MM.1S (cell line): ENCODE data around the gene SEMA3D.
A peak's percentile ranks its signal among the peaks of the same experiment; 100 is the strongest.

Source experiments
- DNase-seq: peaks from one replicate; pipeline ENCODE4 v3.0.0-alpha.2; 2015
- H2AFZ ChIP-seq: fragments of 300-600 bp; sonication (generic); 2 replicates; pipeline ENCODE4 v1.6.0; 2016; ENCODE audit warnings: antibody characterized with exemption, low read length
- H3F3A ChIP-seq: fragments of 300-600 bp; sonication (generic); 2 replicates; pipeline ENCODE4 v1.6.1; 2016; ENCODE audit warnings: mild to moderate bottlenecking, antibody characterized with exemption, low read length, moderate library complexity, mixed read lengths; ENCODE audit not compliant: insufficient read depth
- H3K27ac ChIP-seq: fragments of 300-600 bp; sonication (generic); 2 replicates; pipeline ENCODE4 v1.5.1; 2016; ENCODE audit warnings: mild to moderate bottlenecking, low read length
- H3K27me3 ChIP-seq: fragments of 300-600 bp; sonication (generic); replicated peaks from 2 replicates; pipeline ENCODE4 v1.6.0; 2016; ENCODE audit warnings: low read length; ENCODE audit not compliant: insufficient read depth
- H3K36me3 ChIP-seq: fragments of 300-600 bp; sonication (generic); replicated peaks from 2 replicates; pipeline ENCODE4 v1.6.1; 2016; ENCODE audit warnings: mild to moderate bottlenecking, low read length, mixed read lengths; ENCODE audit not compliant: insufficient read depth
- H3K4me1 ChIP-seq: fragments of 300-600 bp; sonication (generic); 2 replicates; pipeline ENCODE4 v1.6.1; 2016; ENCODE audit warnings: low read length, mixed read lengths
- H3K4me2 ChIP-seq: fragments of 300-600 bp; sonication (generic); 2 replicates; pipeline ENCODE4 v1.6.0; 2016; ENCODE audit warnings: low read depth, low read length
- H3K4me3 ChIP-seq: fragments of 300-600 bp; sonication (generic); 2 replicates; pipeline ENCODE4 v1.5.1; 2016; ENCODE audit warnings: low read length, mixed read lengths
- H3K79me2 ChIP-seq: fragments of 300-600 bp; sonication (generic); 2 replicates; pipeline ENCODE4 v1.6.1; 2016; ENCODE audit warnings: mixed run types, low read length, mixed read lengths
- H3K9ac ChIP-seq: fragments of 300-600 bp; sonication (generic); 2 replicates; pipeline ENCODE4 v1.6.1; 2016; ENCODE audit warnings: low read length, mixed read lengths
- H3K9me2 ChIP-seq: fragments of 300-600 bp; sonication (generic); replicated peaks from 2 replicates; pipeline ENCODE4 v1.6.1; 2016; ENCODE audit warnings: mild to moderate bottlenecking, low read length, mixed read lengths; ENCODE audit not compliant: insufficient read depth
- H3K9me3 ChIP-seq: fragments of 300-600 bp; sonication (generic); replicated peaks from 2 replicates; pipeline ENCODE4 v1.6.1; 2016; ENCODE audit warnings: mild to moderate bottlenecking, low read length, mixed read lengths; ENCODE audit not compliant: insufficient read depth
- H4K20me1 ChIP-seq: fragments of 300-600 bp; sonication (generic); 2 replicates; pipeline ENCODE4 v1.6.1; 2016; ENCODE audit warnings: mild to moderate bottlenecking, low read length, moderate library complexity, mixed read lengths; ENCODE audit not compliant: insufficient read depth
- EZH2 ChIP-seq: fragments of 300-600 bp; sonication (generic); optimal IDR thresholded peaks from 2 replicates; pipeline ENCODE3; 2017; ENCODE audit warnings: low read depth, mild to moderate bottlenecking, antibody characterized with exemption, low read length, mixed read lengths
- EZH2phosphoT487 ChIP-seq: fragments of 300-600 bp; sonication (generic); IDR thresholded peaks from 2 replicates; pipeline ENCODE4 v1.6.1; 2018; ENCODE audit warnings: antibody characterized with exemption, low read length
- TF ChIP-seq, protein P1 (sequence below): fragments of 300-600 bp; sonication (generic); IDR thresholded peaks from 2 replicates; pipeline ENCODE4 v1.5.1; 2016; ENCODE audit warnings: antibody characterized with exemption, low read length, mixed read lengths

Gene SEMA3D

DNA sequence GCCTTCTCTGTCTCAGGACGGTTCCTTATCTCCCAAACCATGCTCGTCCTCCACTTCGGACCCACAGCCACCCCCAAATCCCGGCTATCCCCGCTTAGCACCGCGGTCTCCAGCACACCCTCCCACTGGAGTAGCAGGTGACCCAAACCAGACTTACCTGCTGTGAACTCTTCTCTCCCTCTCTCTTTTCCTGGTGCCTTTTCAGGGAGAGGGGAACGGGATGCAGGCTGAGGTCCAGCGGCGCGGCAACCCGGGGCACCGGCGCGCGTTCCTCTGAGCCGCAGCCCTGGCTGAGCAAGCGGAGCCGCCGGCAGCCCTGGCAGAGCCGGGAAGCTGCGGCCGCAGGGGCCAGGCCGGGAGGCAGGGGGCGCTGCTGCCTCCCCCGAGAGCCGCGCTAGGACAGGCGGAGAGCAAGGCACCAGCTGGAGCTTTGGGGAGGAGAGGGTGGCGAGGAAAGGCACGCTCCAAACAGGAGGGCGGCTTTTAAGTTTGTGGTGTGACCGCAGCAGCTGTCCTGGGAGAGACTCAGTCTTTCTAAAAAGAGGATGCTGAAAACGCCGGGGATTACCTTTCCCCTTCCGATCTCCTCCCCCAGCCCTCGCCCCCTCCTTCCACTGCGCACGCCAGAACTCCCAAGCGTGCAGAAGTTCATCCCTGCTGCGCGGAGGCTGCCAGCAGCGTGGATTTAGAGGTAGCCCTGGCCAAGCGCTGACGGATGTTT is at the start of gene SEMA3D:
SEMA3D (minus strand) TSS at position 536 of the 721 bp plus-strand sequence. CDS start 65,165 bp downstream, outside the sequence.
- Histone ChIP-seq H2AFZ (peak within 1 kb of the TSS; percentile 73), H3K36me3 (no peaks in the 10 kb centered on the region), H4K20me1 (no peaks in the 10 kb centered on the region), H3K4me2 (peak within 1 kb of the TSS; percentile 99), H3K9me3 (no peaks in the 10 kb centered on the region), H3K27ac (no peak within 1 kb of the TSS), H3K79me2 (no peaks in the 10 kb centered on the region), H3K27me3 (0 out of 2 replicates have a peak, but pooled peaks cover 6% of the 10 kb centered on the region), H3K9me2 (no peaks in the 10 kb centered on the region), H3K4me3 (peak within 1 kb of the TSS; percentile 73), H3K4me1 (no peaks in the 10 kb centered on the region), H3F3A (peaks cover 4% of the 10 kb centered on the region; the same call in 1 of the 2 replicates), H3K9ac (no peak within 1 kb of the TSS; the same call in 1 of the 2 replicates)
- no peak for TF ChIP-seq EZH2
- TF ChIP-seq, protein P1, sequence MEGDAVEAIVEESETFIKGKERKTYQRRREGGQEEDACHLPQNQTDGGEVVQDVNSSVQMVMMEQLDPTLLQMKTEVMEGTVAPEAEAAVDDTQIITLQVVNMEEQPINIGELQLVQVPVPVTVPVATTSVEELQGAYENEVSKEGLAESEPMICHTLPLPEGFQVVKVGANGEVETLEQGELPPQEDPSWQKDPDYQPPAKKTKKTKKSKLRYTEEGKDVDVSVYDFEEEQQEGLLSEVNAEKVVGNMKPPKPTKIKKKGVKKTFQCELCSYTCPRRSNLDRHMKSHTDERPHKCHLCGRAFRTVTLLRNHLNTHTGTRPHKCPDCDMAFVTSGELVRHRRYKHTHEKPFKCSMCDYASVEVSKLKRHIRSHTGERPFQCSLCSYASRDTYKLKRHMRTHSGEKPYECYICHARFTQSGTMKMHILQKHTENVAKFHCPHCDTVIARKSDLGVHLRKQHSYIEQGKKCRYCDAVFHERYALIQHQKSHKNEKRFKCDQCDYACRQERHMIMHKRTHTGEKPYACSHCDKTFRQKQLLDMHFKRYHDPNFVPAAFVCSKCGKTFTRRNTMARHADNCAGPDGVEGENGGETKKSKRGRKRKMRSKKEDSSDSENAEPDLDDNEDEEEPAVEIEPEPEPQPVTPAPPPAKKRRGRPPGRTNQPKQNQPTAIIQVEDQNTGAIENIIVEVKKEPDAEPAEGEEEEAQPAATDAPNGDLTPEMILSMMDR: peak; percentile 82
- DNase-seq: peak; percentile 82

DNA sequence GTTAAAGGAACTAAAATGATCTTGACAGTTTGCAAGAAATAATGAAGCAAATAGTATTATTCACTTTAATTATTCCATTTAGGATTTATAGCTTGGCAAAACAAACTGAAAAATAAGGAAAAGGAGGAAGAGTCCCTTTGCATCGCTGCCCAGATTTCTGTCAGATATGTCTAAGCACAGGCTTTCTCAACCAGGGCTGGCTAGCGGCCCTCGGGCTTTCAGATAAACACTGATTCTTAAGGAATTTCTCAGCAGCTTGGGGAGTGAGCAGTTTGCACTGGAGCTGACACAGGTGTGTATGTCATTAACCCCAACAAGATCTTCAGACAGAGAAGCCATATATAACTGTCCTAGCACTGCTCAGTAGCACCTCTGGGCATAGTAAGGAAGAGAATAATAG is 47.9 kb upstream of the SEMA3D start:
- H3K9me3 ChIP-seq: no peaks in the 10 kb centered on the region
- no peak overlapping the region for H3K4me2 ChIP-seq
- no peak overlapping the region for H3K9ac ChIP-seq
- no peak for DNase-seq
- no peaks in the 10 kb centered on the region for H3F3A ChIP-seq
- TF ChIP-seq EZH2: no peak
- TF ChIP-seq EZH2phosphoT487: no peak
- TF ChIP-seq, protein P1: no peak
- no peaks in the 10 kb centered on the region for H3K9me2 ChIP-seq
- H3K27me3 ChIP-seq: no peaks in the 10 kb centered on the region
- H3K79me2 ChIP-seq: no peaks in the 10 kb centered on the region
- H2AFZ ChIP-seq: no peak overlapping the region
- no peaks in the 10 kb centered on the region for H4K20me1 ChIP-seq
- H3K36me3 ChIP-seq: no peaks in the 10 kb centered on the region
- H3K4me1 ChIP-seq: no peaks in the 10 kb centered on the region
- H3K4me3 ChIP-seq: no peak overlapping the region
- H3K27ac ChIP-seq: no peak overlapping the region

DNA sequence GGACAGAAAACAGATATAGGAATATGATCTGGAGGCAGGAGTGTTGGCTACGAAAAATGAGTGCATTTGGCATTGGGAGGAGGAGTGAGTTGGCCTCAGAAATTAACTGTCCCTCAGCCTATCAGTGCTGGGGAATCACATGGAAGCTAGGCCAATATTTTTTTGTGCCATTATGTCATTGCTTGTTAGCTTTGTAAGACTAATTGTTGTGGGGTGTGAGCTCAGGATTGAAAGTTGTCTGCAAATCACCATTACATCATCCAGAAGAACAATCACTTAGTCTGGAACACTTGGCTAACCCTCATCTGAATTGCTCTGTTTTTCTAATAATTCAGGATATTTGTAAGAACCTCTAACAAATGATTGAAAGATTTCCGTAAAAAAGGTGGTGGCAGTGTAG is 45.2 kb upstream of the SEMA3D start:
- no peak for DNase-seq
- H3K4me1 ChIP-seq: no peaks in the 10 kb centered on the region
- H4K20me1 ChIP-seq: no peaks in the 10 kb centered on the region
- no peaks in the 10 kb centered on the region for H3F3A ChIP-seq
- TF ChIP-seq EZH2: no peak
- no peak for TF ChIP-seq EZH2phosphoT487
- TF ChIP-seq, protein P1: no peak
- no peaks in the 10 kb centered on the region for H3K79me2 ChIP-seq
- no peaks in the 10 kb centered on the region for H3K9me3 ChIP-seq
- H3K4me3 ChIP-seq: no peak overlapping the region
- H3K36me3 ChIP-seq: no peaks in the 10 kb centered on the region
- H3K9me2 ChIP-seq: no peaks in the 10 kb centered on the region
- no peak overlapping the region for H3K27ac ChIP-seq
- H3K27me3 ChIP-seq: no peaks in the 10 kb centered on the region
- H2AFZ ChIP-seq: no peak overlapping the region
- H3K4me2 ChIP-seq: no peak overlapping the region
- no peak overlapping the region for H3K9ac ChIP-seq
